Body of pancreas (tissue), 4 donors: ENCODE measurements around the gene ADGRV1. TPM values are rescaled to one million over a fixed set of nuclear protein-coding genes. Genes with fewer than 3 reads are reported as not detected.

Source experiments
- ATAC-seq: fragments of 150-250 bp; one replicate; pipeline ENCODE4 v1.9.1; 2016
- DNase-seq, 4 donors: peaks; one replicate each; pipeline ENCODE4 v3.0.0-alpha.2; 2019
- H3K27ac ChIP-seq, 4 donors: fragments of 200-600 bp; sonication (generic); 1 replicate in 3 of 4; 2 replicates in 1 of 4; pipeline versions ENCODE4 v1.5.1 to v1.6.1; 2016 to 2019; ENCODE audit warnings: mild to moderate bottlenecking in 1 of 4, mixed read lengths in 1 of 4, moderate library complexity in 1 of 4
- H3K27me3 ChIP-seq, 2 donors: fragments of 200-600 bp; sonication (generic); one replicate each; pipeline ENCODE4 v1.6.0; 2016; ENCODE audit warnings: mild to moderate bottlenecking in 1 of 2
- H3K36me3 ChIP-seq, 2 donors: fragments of 200-600 bp; sonication (generic); replicated peaks in 1 of 2; 2 replicates each; pipeline ENCODE4 v1.5.1; 2016; ENCODE audit warnings: low read depth in 2 of 2; ENCODE audit not compliant: insufficient read depth in 1 of 2
- H3K4me1 ChIP-seq: fragments of 200-600 bp; sonication (generic); one replicate; pipeline ENCODE4 v1.6.0; 2016
- H3K4me3 ChIP-seq, 2 donors: fragments of 200-600 bp; sonication (generic); 1 replicate in 1 of 2; 2 replicates in 1 of 2; pipeline ENCODE4 v1.5.1; 2016 to 2019
- H3K9me3 ChIP-seq, 3 donors: fragments of 200-600 bp; sonication (generic); 1 replicate in 2 of 3; 2 replicates in 1 of 3; pipeline ENCODE4 v1.5.1; 2016
- CTCF ChIP-seq, 7 experiments: fragments of 450-650 bp in 4 of 7; fragments of 200-600 bp in 3 of 7; sonication (generic) in 3 of 7; IDR thresholded peaks; one replicate each; pipeline ENCODE4 v1.5.1; 2016 to 2019; ENCODE audit warnings: antibody characterized with exemption in 7 of 7
- POLR2A ChIP-seq, 3 donors: fragments of 450-650 bp; IDR thresholded peaks; one replicate each; pipeline ENCODE4 v1.6.1; 2016; ENCODE audit warnings: antibody characterized with exemption in 3 of 3, mild to moderate bottlenecking in 2 of 3
- WGBS, 2 donors: methylation state at CpG; one replicate each; pipeline ENCODE4 v1.1.5; 2017; 5-methylcytosine and 5-hydroxymethylcytosine counted together
- intact Hi-C: fragments of 100-400 bp; cut with DNase I; formaldehyde crosslinking; loops from one replicate; pipeline ENCODE4 v1.15.1; 2023
- total RNA-seq, 2 donors: library from RNA; depleted of rRNA; stranded (reverse); fragments of >200 nt; gene quantifications; one replicate each; pipeline ENCODE4 v1.1.0, GENCODE V29; 2016

Gene ADGRV1
- total RNA-seq, 2 donors from 2014 or later = 19.2 to 21.4 TPM

GRCh38 chr5:91119217-91119616, 560.6 kb downstream of the ADGRV1 start:
- intact Hi-C loops = no loop called here
- Histone ChIP-seq H3K9me3 (no peaks in the 10 kb centered on the region), H3K27ac (peak overlapping the region in 1 of 4 donors; percentile 53), H3K4me3 (no peak overlapping the region), H3K27me3 (no peaks in the 10 kb centered on the region), H3K36me3 (no peaks in the 10 kb centered on the region), H3K4me1 (peaks cover 19% of the 10 kb centered on the region)
- TF ChIP-seq CTCF (IDR thresholded peaks at IDR 0.05) (no peak), POLR2A (IDR thresholded peaks at IDR 0.05) (no peak)
- ATAC-seq = peak; percentile 41
- DNase-seq = no peak
- WGBS, 2 donors = 71% methylated on average over 4 of the region's 4 CpGs

- Histone ChIP-seq H3K4me1 (peaks cover 19% of the 10 kb centered on the region), H3K36me3 (no peaks in the 10 kb centered on the region), H3K4me3 (no peak overlapping the region), H3K9me3 (no peaks in the 10 kb centered on the region), H3K27me3 (no peaks in the 10 kb centered on the region), H3K27ac (peak overlapping the region in 2 of 4 donors; percentile 6 to 53)
- TF ChIP-seq CTCF (IDR thresholded peaks at IDR 0.05) (no peak), POLR2A (IDR thresholded peaks at IDR 0.05) (no peak)
- DNase-seq (peak in 1 of 4 donors; percentile 29), ATAC-seq (peak; percentile 39)
- WGBS, 2 donors = 65 to 68% methylated on average over 6 of the region's 6 CpGs
- intact Hi-C loops = no loop called here
Measured at GRCh38 chr5:91119981-91120850, 561.6 kb downstream of the ADGRV1 start.

GRCh38 chr5:91121347-91121993, 562.9 kb downstream of the ADGRV1 start:
- no peaks in the 10 kb centered on the region for H3K27me3 ChIP-seq
- ATAC-seq = no peak
- no peak for TF ChIP-seq CTCF (IDR thresholded peaks at IDR 0.05)
- no peak for TF ChIP-seq POLR2A (IDR thresholded peaks at IDR 0.05)
- intact Hi-C loops = no loop called here
- 80 to 89% methylated on average over 7 of the region's 7 CpGs for WGBS, 2 donors
- H3K9me3 ChIP-seq = no peaks in the 10 kb centered on the region
- no peaks in the 10 kb centered on the region for H3K36me3 ChIP-seq
- no peak for DNase-seq
- peaks cover 29% of the 10 kb centered on the region for H3K4me1 ChIP-seq
- H3K4me3 ChIP-seq = no peak overlapping the region
- H3K27ac ChIP-seq = no peak overlapping the region

- no peak overlapping the region for H3K27ac ChIP-seq
- intact Hi-C loops = no loop called here
Measured at GRCh38 chr5:91122651-91123050, 564.1 kb downstream of the ADGRV1 start.

More at GRCh38 chr5:91122651-91123050, 564.1 kb downstream of the ADGRV1 start:
- H3K36me3 ChIP-seq = no peaks in the 10 kb centered on the region
- no peaks in the 10 kb centered on the region for H3K27me3 ChIP-seq
- no peak for ATAC-seq
- WGBS, 2 donors = 91 to 94% methylated on average over 2 of the region's 2 CpGs
- no peak overlapping the region for H3K4me3 ChIP-seq
- DNase-seq = no peak
- H3K4me1 ChIP-seq = peaks cover 41% of the 10 kb centered on the region
- no peaks in the 10 kb centered on the region for H3K9me3 ChIP-seq
- TF ChIP-seq POLR2A (IDR thresholded peaks at IDR 0.05) (no peak), CTCF (IDR thresholded peaks at IDR 0.05) (no peak)
